Upper lobe of right lung (tissue), 1 donor: Measurements from ENCODE around the gene PSMD9. TPM values are rescaled to one million over a fixed set of nuclear protein-coding genes. Genes with fewer than 3 reads are reported as not detected.

Experiments used
- ATAC-seq: fragments of 200-7000 bp; cut with Tn5 transposase; one replicate; pipeline ENCODE4 v1.9.1; 2020; ENCODE audit warnings: mild to moderate bottlenecking, moderate library complexity
- DNase-seq: peaks from one replicate; pipeline ENCODE4 v3.0.0-alpha.2; 2020
- H3K27ac ChIP-seq: fragments of 200-600 bp; one replicate; pipeline ENCODE4 v1.8.0; 2022
- H3K27me3 ChIP-seq: fragments of 200-600 bp; one replicate; pipeline ENCODE4 v1.8.0; 2022; ENCODE audit warnings: mild to moderate bottlenecking
- H3K36me3 ChIP-seq: fragments of 200-600 bp; one replicate; pipeline ENCODE4 v1.8.0; 2022
- H3K4me1 ChIP-seq: fragments of 200-600 bp; one replicate; pipeline ENCODE4 v1.8.0; 2022
- H3K4me3 ChIP-seq: fragments of 200-600 bp; one replicate; pipeline ENCODE4 v1.8.0; 2022; ENCODE audit warnings: mild to moderate bottlenecking
- H3K9me3 ChIP-seq: fragments of 200-600 bp; one replicate; pipeline ENCODE4 v1.8.0; 2022
- intact Hi-C: fragments of 100-400 bp; cut with DNase I; formaldehyde crosslinking; loops from one replicate; pipeline ENCODE4 v1.11.0; 2022
- total RNA-seq: library from RNA; stranded (reverse); fragmentation: NEBNext Ultra II Directional; extraction: Animal tissue kit (Norgen Biotek cat#: 25700); gene quantifications from one replicate; pipeline ENCODE4 v1.2.1, GENCODE V29; 2021
- TF ChIP-seq, protein P1 (sequence below): fragments of 200-600 bp; IDR thresholded peaks from one replicate; pipeline ENCODE4 v1.8.0; 2022; ENCODE audit warnings: antibody characterized with exemption
- donor health status: DM: no; HTN: yes; CAD: no; lungs with severe emphysema.

Gene PSMD9
- total RNA-seq, 1 donor from 2014 or later = 43.4 TPM

DNA sequence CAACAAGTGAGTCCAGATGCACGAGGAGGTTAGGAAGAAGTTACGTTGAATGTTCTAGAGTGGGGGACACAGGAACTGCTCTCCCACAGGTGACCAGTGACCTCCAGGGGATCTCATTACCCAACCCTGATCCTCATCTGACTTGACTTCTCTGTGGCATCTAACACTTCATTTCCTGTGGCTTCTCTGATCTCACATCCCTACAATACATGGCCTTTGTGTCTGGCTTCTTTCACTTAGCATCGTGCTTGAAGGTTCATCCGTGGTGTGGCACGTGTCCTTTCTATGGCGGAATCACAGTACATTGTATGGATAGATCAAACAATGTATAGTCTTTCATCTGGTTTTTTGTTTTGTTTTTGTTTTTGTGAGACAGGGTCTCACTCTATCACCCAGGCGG is 49.1 kb downstream of the PSMD9 start:
- Histone ChIP-seq H3K4me3 (no peak overlapping the region), H3K4me1 (no peaks in the 10 kb centered on the region), H3K36me3 (no peaks in the 10 kb centered on the region), H3K27me3 (no peaks in the 10 kb centered on the region), H3K9me3 (no peaks in the 10 kb centered on the region), H3K27ac (no peak overlapping the region)
- TF ChIP-seq, protein P1, sequence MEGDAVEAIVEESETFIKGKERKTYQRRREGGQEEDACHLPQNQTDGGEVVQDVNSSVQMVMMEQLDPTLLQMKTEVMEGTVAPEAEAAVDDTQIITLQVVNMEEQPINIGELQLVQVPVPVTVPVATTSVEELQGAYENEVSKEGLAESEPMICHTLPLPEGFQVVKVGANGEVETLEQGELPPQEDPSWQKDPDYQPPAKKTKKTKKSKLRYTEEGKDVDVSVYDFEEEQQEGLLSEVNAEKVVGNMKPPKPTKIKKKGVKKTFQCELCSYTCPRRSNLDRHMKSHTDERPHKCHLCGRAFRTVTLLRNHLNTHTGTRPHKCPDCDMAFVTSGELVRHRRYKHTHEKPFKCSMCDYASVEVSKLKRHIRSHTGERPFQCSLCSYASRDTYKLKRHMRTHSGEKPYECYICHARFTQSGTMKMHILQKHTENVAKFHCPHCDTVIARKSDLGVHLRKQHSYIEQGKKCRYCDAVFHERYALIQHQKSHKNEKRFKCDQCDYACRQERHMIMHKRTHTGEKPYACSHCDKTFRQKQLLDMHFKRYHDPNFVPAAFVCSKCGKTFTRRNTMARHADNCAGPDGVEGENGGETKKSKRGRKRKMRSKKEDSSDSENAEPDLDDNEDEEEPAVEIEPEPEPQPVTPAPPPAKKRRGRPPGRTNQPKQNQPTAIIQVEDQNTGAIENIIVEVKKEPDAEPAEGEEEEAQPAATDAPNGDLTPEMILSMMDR = no peak
- intact Hi-C loops = no loop called here
- ATAC-seq (no peak), DNase-seq (no peak)

DNA sequence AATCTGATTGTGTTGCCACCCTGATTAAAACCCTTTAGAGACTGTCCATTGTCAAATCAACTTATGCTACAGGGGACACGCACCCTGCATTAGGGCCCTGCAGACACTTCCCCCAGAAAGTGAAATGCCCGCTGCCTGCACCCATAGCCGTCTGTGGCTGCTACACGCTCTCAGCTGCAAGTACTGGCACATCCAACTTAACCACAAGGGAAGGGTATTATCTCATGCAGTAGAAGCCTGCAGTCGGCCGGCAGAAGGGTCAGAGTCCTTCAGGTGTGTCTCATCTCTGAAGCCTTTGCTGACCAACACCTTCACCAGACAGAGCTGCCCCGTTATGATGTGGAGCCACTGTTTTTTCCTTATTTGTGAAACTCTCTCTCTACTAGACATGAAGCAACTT is 50.6 kb downstream of the PSMD9 start:
- no peaks in the 10 kb centered on the region for H3K4me1 ChIP-seq
- peak; percentile 42 for ATAC-seq
- intact Hi-C loops = no loop called here

DNA sequence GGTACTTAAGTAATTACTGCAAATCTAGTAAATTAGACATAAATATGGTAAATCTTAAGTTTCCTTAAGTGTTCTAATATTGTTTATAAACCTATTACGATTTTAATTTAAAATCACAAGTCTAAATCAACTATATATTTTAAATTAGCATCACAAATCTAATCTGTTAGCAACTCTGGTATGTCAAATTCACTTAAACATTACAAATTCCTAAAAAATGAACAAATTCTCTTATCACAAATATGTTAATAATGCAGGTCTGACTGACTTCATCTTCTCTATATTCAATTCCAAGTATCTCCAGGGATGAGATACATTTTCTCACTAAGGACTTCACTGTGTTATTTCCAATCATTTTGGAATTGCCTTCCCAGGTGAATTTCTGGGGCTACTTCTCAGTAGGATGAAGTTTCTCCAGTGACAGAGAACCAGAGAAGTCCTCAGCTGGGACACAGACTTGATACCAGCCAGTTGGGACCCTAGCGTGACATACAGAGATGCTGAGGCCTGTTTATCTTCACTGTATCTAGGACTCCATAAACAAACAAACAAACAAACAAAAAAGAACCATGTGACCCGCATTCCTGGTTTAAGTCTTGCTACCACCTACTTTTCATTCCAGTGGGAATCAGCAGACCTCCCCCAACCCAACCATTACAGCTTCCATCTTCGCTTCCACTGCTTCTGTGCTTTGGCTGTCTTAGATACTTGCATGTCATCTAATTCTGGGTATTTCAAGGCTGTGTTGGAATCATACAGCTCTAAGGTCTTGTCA is 51.6 kb downstream of the PSMD9 start:
- H3K9me3 ChIP-seq = no peaks in the 10 kb centered on the region
- ATAC-seq = no peak
- H3K27ac ChIP-seq = no peak overlapping the region
- H3K4me1 ChIP-seq = no peaks in the 10 kb centered on the region
- H3K27me3 ChIP-seq = no peaks in the 10 kb centered on the region
- TF ChIP-seq, protein P1 = no peak
- H3K4me3 ChIP-seq = no peak overlapping the region
- H3K36me3 ChIP-seq = no peaks in the 10 kb centered on the region
- intact Hi-C loops = no loop called here
- no peak for DNase-seq

More for the DNA sequence above, 50.6 kb downstream of the PSMD9 start:
- Histone ChIP-seq H3K9me3 (no peaks in the 10 kb centered on the region), H3K27ac (no peak overlapping the region), H3K4me3 (no peak overlapping the region), H3K27me3 (no peaks in the 10 kb centered on the region), H3K36me3 (no peaks in the 10 kb centered on the region)
- no peak for DNase-seq
- TF ChIP-seq, protein P1 = no peak

DNA sequence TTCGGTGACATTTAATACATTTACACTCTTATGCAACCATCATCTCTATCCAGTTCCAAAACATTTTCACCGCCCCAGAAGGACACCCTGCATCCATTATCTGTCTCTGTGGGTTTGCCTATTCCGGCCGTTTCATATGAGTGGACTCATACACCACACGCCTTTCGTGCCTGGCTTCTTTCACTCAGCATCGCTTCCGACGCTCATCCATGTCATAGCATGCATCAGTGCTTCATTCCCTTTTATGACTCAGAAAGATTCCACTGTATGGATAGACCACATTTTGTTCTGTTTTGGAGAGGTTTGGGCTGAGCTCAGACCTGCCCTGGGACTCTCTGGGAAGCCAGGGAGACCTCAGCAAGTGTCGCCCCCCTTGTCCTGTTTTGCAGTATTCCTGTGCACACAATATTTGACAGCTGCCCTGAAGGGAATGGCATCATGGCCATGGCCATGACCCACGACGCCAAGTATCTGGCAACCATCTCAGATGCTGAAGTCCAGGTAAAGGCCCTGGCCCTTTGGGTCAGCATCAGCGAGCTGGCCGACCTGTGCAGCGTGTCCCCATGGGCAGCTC is 53.6 kb downstream of the PSMD9 start:
- intact Hi-C loops = no loop called here
- no peak for ATAC-seq
- TF ChIP-seq, protein P1 = no peak

DNA sequence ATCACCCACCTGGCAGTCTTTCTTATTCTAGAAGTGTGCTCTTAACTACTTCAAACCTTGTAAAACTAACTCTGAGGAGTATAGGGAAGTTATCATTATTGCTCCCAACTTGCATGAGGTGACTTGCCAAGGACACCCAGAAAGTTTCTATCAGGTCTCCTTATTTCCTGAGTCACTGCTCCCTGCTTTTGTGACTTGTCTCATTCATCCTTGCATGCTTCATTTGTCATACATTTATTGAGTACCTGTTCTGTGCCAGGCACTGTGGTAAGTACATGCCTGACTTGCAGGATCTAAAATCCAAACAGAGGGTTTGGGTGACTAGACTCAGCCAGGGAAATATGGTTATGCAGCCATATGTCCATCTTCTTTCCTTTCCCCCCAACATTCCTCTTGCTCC is 55.3 kb downstream of the PSMD9 start:
- DNase-seq = no peak
- H3K9me3 ChIP-seq = no peaks in the 10 kb centered on the region
- H3K4me1 ChIP-seq = no peaks in the 10 kb centered on the region
- TF ChIP-seq, protein P1 = no peak
- intact Hi-C loops = no loop called here
- no peaks in the 10 kb centered on the region for H3K36me3 ChIP-seq
- ATAC-seq = no peak
- no peaks in the 10 kb centered on the region for H3K27me3 ChIP-seq
- no peak overlapping the region for H3K27ac ChIP-seq
- H3K4me3 ChIP-seq = no peak overlapping the region

More for the DNA sequence above, 53.6 kb downstream of the PSMD9 start:
- H3K4me1 ChIP-seq = no peaks in the 10 kb centered on the region
- no peak for DNase-seq
- H3K9me3 ChIP-seq = no peaks in the 10 kb centered on the region
- H3K4me3 ChIP-seq = no peak overlapping the region
- H3K27me3 ChIP-seq = no peaks in the 10 kb centered on the region
- no peak overlapping the region for H3K27ac ChIP-seq
- no peaks in the 10 kb centered on the region for H3K36me3 ChIP-seq
